Testis (tissue), 2 donors: ENCODE results near the gene PKN3.

Source experiments
- CTCF ChIP-seq, 3 experiments: fragments of 450-650 bp in 2 of 3; fragments of 200-600 bp in 1 of 3; sonication (generic) in 1 of 3; IDR thresholded peaks; one replicate each; pipeline ENCODE4 v1.5.1; 2016 to 2019; ENCODE audit warnings: antibody characterized with exemption in 3 of 3, mild to moderate bottlenecking in 2 of 3, moderate library complexity in 1 of 3
- POLR2A ChIP-seq: fragments of 450-650 bp; IDR thresholded peaks from one replicate; pipeline ENCODE4 v1.6.1; 2017; ENCODE audit warnings: antibody characterized with exemption, mild to moderate bottlenecking, moderate library complexity

GRCh38 chr9:128729302-128729701 is 27.0 kb downstream of the PKN3 start:
- no peak for TF ChIP-seq CTCF (IDR thresholded peaks at IDR 0.05)
- TF ChIP-seq POLR2A = no peak
